K562 (cell line): ENCODE measurements around the gene ACBD6. TPM values are rescaled to one million over a fixed set of nuclear protein-coding genes. Genes with fewer than 3 reads are reported as not detected.

Experiments
- ARID4B ChIP-seq: sonication (generic); formaldehyde crosslinking; IDR thresholded peaks from 2 replicates; pipeline ENCODE4 v1.8.0; 2022; ENCODE audit warnings: mild to moderate bottlenecking, missing genetic modification reagents
- CHD2 ChIP-seq: IDR thresholded peaks from 2 replicates; pipeline ENCODE4 v1.6.1; 2011; ENCODE audit warnings: low read depth, low read length
- DLX4 ChIP-seq: fragments of 250-450 bp; sonication (Bioruptor Pico); IDR thresholded peaks from 2 replicates; pipeline ENCODE4 v1.6.1; 2021; ENCODE audit warnings: mild to moderate bottlenecking
- HDAC6 ChIP-seq: IDR thresholded peaks from 2 replicates; pipeline ENCODE4 v1.6.1; 2012; ENCODE audit warnings: low read depth, mild to moderate bottlenecking, control low read depth, inconsistent platforms, low read length, moderate library complexity
- HDAC8 ChIP-seq: fragments of 450-650 bp; IDR thresholded peaks from 2 replicates; pipeline ENCODE4 v1.6.1; 2016; ENCODE audit warnings: mild to moderate bottlenecking, missing genetic modification characterization, moderate library complexity, missing compliant biosample characterization
- ID3 ChIP-seq, 2 experiments: fragments of 250-450 bp in 1 of 2; fragments of 450-650 bp in 1 of 2; sonication (Bioruptor Pico) in 1 of 2; IDR thresholded peaks; 2 replicates each; pipeline versions ENCODE4 v1.6.1 to v1.8.0; 2016 to 2021; ENCODE audit warnings: mild to moderate bottlenecking in 2 of 2, moderate library complexity in 2 of 2, missing compliant biosample characterization in 1 of 2, missing genetic modification characterization in 1 of 2
- MAFG ChIP-seq: fragments of 450-650 bp; conservative IDR thresholded peaks from 2 replicates; pipeline ENCODE4 v1.6.1; 2016; ENCODE audit warnings: missing genetic modification characterization, missing compliant biosample characterization
- MECOM ChIP-seq: fragments of 250-450 bp; sonication (Bioruptor Pico); IDR thresholded peaks from 2 replicates; pipeline ENCODE4 v1.8.0; 2022; ENCODE audit warnings: inconsistent platforms
- POLR2B ChIP-seq: fragments of 450-650 bp; IDR thresholded peaks from 2 replicates; pipeline ENCODE4 v1.6.1; 2018; ENCODE audit warnings: low read depth; ENCODE audit not compliant: partially characterized antibody
- SFPQ ChIP-seq: fragments of 200-400 bp; formaldehyde crosslinking; IDR thresholded peaks from 2 replicates; pipeline ENCODE4 v1.6.1; 2017; ENCODE audit warnings: mild to moderate bottlenecking, low read depth, low read length, moderate library complexity
- SMAD1 ChIP-seq: fragments of 150-350 bp; IDR thresholded peaks from 2 replicates; pipeline ENCODE4 v1.6.1; 2014; ENCODE audit warnings: low read length, low read depth; ENCODE audit not compliant: partially characterized antibody
- SMAD3 ChIP-seq: fragments of 450-650 bp; formaldehyde crosslinking; conservative IDR thresholded peaks from 2 replicates; pipeline ENCODE4 v1.4.0; 2020; ENCODE audit warnings: mild to moderate bottlenecking
- TCFL5 ChIP-seq: fragments of 250-450 bp; sonication (Bioruptor Pico); conservative IDR thresholded peaks from 2 replicates; pipeline ENCODE4 v1.6.1; 2021; ENCODE audit warnings: mild to moderate bottlenecking, moderate library complexity, matching md5 sums
- TRIM28 ChIP-seq: fragments of 450-650 bp; IDR thresholded peaks from 2 replicates; pipeline ENCODE4 v1.6.1; 2017
- ZNF277 ChIP-seq: fragments of 250-450 bp; sonication (Bioruptor Pico); IDR thresholded peaks from 2 replicates; pipeline ENCODE4 v1.8.0; 2022; ENCODE audit warnings: inconsistent platforms, mild to moderate bottlenecking, moderate library complexity, borderline replicate concordance
- ZNF311 ChIP-seq: fragments of 250-450 bp; sonication (Bioruptor Pico); IDR thresholded peaks from 2 replicates; pipeline ENCODE4 v1.4.0; 2020; ENCODE audit warnings: mild to moderate bottlenecking, moderate library complexity
- ZNF764 ChIP-seq: fragments of 250-450 bp; sonication (Bioruptor Pico); IDR thresholded peaks from 2 replicates; pipeline ENCODE4 v1.4.0; 2020; ENCODE audit warnings: low read depth, mild to moderate bottlenecking, moderate library complexity
- polyA plus RNA-seq, 8 experiments: library from polyadenylated mRNA; depleted of rRNA in 4 of 8; stranded (reverse) in 5 of 8; unstranded in 3 of 8; fragments of >200 nt; fragmentation: Nextera tagmentation in 2 of 8; fragmentation: Illumina TruSeq in 1 of 8; extraction: Ambion mirVana in 2 of 8; extraction: Trizol in 1 of 8; gene quantifications; 2 replicates each; pipeline versions ENCODE4 v1.2.1 to v1.2.3, GENCODE V29; 2011 to 2014; ENCODE audit warnings: inconsistent platforms in 1 of 8, missing spikeins in 1 of 8
- total RNA-seq, 7 experiments: library from RNA; depleted of rRNA in 6 of 7; stranded (reverse); fragments of >200 nt in 6 of 7; fragmentation: Illumina TruSeq in 2 of 7; extraction: Trizol in 2 of 7; gene quantifications; 2 replicates each; pipeline versions ENCODE4 v1.2.1 to v1.2.3, GENCODE V29; 2011 to 2021; ENCODE audit warnings: low replicate concordance in 1 of 7

ACBD6 gene
- total and polyA plus RNA-seq, 9 of the 15 experiments (the other 6 are each of a cell fraction or from before 2014, with no cell fraction given): 16.9 to 107 (median 77.7) TPM

DNA sequence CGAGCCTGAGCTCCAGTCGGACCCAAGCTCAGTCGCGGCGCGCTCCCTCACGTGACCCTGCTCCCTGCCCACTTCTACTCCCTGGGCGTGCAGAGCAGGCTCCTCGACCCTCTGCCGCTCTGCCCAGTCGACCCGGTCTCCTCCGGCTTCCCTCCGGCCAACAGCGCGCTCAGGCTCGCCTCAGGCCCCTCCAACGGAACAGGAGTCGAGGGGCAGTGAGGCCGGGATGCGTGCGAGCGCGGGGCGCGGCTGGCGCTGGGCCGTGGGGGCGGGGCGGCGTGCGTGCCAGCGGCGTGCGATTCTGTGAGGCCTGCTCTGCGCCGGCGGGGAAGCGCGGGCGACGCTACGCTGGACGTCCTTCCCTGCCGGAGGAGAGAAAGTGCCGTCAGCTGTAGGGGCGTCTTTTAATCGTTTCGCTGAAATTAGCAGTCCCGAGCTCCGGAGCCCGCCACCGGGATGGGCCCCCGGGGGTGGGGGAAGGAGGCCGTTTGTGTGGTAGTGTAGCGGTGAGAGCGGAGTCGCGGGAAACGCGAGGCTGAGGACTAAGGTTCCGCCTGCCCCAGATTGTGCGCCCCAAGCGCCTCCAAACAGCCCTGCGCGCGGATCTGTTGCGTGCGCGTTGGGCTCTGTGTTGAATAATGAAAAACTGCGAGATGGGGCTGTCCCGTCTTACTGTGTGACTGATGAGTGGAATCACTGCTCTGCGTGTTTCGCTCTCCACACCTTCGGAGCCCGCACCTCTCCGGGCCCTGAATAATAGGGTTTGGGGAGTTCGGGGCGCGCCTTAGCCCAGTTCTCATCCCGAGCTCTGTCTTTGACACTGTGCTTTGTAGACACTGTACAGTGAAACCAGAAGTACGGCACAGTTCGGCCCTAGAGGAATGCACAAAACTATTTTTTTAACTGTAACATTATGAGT is at the start of gene ACBD6 (continued):
- TF ChIP-seq HDAC8 (tag) (peak; percentile 86; the same call in 1 of the 2 replicates), SMAD1 (no peak), TCFL5 (CRISPR knock-in tag) (no peak), TRIM28 (peak; percentile 54; the same call in 1 of the 2 replicates), ID3 (CRISPR knock-in tag; IDR thresholded peaks at IDR 0.05) (no peak), ID3 (tag; IDR thresholded peaks at IDR 0.05) (peak; percentile 80), ZNF277 (CRISPR knock-in tag) (no peak), ARID4B (CRISPR knock-in tag) (peak; percentile 98), ZNF311 (CRISPR knock-in tag) (no peak; the same call in 1 of the 2 replicates), CHD2 (peak; percentile 73), SFPQ (no peak), SMAD3 (peak; percentile 58; the same call in 1 of the 2 replicates), HDAC6 (peak; percentile 98), MAFG (no peak), ZNF764 (CRISPR knock-in tag) (0 out of 2 replicates have a peak, but pooled peaks have one; percentile 37), MECOM (peak; percentile 3; the same call in 1 of the 2 replicates), DLX4 (no peak), POLR2B (peak; percentile 78)
